SU-DHL-6 (cell line): ENCODE results near the gene NT5DC4.

Experiments used
- CTCF ChIP-seq: fragments of 200-600 bp; sonication (generic); IDR thresholded peaks from one replicate; pipeline ENCODE4 v1.5.1; 2017; ENCODE audit warnings: antibody characterized with exemption, mild to moderate bottlenecking, low read length, moderate library complexity; ENCODE audit not compliant: insufficient read depth, poor library complexity, severe bottlenecking
- EZH2phosphoT487 ChIP-seq: fragments of 200-600 bp; sonication (generic), shearing (Covaris generic); conservative IDR thresholded peaks from 2 replicates; pipeline ENCODE4 v1.6.1; 2018; ENCODE audit warnings: mild to moderate bottlenecking, antibody characterized with exemption, low read length, moderate library complexity, mixed read lengths

- TF ChIP-seq CTCF (no peak), EZH2phosphoT487 (no peak)
Measured at GRCh38 chr2:112713926-112714325, 6.9 kb upstream of the NT5DC4 start.
